ENCODE measurements around the gene VAT1L.

DNA sequence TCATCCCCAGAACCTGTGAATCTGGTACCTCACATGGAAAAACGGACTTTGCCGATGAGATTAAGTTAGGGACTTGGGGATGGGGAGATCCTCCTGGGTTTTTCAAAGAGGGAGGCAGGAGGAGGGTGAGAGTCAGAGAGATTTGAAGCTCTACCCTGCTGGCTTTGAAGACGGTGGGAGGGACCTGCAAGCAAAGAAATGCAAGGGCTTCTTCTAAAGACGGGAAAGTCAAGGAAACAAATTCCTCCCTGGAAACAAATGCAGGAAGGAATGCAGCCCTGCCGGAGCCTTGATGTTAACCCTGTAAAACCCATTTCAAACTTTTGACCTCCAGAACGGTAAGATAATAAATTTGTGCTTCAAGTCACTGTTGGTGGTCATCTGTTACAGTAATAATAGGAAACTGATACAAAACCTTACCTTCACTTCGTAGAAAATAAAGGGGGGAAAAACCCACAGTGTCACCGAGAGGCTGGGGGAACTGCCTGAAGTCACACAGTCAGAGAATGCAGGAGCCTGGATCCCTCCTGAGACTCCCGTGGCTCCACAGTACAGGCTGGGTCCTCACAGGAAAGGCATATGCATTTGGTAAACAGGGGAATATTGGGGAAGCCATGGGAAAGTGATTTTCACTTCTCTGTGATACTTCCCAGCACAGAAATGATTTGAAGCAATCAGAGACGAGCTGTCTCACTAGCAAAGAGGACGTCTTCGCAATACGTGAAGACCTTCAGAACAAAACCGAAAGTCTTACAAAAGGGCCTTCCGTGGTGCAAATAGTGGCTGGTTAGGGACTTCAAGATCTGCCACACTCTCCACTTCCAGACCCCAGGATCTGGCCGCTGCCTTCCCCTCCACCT, 175.1 kb downstream of the VAT1L start:
- TF ChIP-seq YY1 (IDR thresholded peaks at IDR 0.05; ENCODE audit: insufficient read depth, insufficient read length): no peak
- TF ChIP-seq SUZ12 (IDR thresholded peaks at IDR 0.05; ENCODE audit: extremely low read depth, insufficient read depth, insufficient read length): no peak

All from NT2/D1 (cell line).